Adrenal gland (tissue), 5 donors: Measurements from ENCODE around the gene MPZ.

ENCODE experiments used
- POLR2A ChIP-seq, 2 donors: fragments of 450-650 bp; IDR thresholded peaks; one replicate each; pipeline ENCODE4 v1.6.1; 2017; ENCODE audit warnings: antibody characterized with exemption in 2 of 2, mild to moderate bottlenecking in 2 of 2, moderate library complexity in 1 of 2
- TF ChIP-seq, protein P1 (sequence below), 6 experiments: fragments of 450-650 bp in 4 of 6; fragments of 200-600 bp in 2 of 6; sonication (generic) in 1 of 6; IDR thresholded peaks; 1 replicate in 5 of 6; 2 replicates in 1 of 6; pipeline versions ENCODE4 v1.5.1 to v1.8.0; 2016 to 2021; ENCODE audit warnings: antibody characterized with exemption in 6 of 6, mild to moderate bottlenecking in 2 of 6, moderate library complexity in 1 of 6
- donor health status: DM: no; HTN: no; CAD: no.

DNA sequence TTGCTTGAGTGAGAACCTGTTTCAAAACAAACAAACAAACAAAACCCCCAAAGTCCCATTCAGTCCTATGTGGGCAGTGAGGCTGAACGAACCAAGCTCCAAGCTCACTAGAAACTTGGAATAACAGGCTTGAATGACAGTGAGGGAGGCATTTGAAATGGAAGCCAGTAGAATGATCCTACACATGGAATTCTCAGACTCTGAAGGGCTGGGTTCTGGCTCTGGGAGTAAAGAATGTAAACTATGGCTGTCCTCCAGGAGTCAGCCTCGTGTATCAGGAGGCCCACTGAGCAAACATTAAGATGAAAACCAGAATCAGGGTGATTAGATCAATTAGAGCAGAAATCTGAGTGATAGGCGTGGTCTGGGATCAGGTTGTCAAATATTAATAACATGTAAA lies 36.4 kb downstream of the MPZ start:
- TF ChIP-seq, protein P1, sequence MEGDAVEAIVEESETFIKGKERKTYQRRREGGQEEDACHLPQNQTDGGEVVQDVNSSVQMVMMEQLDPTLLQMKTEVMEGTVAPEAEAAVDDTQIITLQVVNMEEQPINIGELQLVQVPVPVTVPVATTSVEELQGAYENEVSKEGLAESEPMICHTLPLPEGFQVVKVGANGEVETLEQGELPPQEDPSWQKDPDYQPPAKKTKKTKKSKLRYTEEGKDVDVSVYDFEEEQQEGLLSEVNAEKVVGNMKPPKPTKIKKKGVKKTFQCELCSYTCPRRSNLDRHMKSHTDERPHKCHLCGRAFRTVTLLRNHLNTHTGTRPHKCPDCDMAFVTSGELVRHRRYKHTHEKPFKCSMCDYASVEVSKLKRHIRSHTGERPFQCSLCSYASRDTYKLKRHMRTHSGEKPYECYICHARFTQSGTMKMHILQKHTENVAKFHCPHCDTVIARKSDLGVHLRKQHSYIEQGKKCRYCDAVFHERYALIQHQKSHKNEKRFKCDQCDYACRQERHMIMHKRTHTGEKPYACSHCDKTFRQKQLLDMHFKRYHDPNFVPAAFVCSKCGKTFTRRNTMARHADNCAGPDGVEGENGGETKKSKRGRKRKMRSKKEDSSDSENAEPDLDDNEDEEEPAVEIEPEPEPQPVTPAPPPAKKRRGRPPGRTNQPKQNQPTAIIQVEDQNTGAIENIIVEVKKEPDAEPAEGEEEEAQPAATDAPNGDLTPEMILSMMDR (IDR thresholded peaks at IDR 0.05): no peak
- TF ChIP-seq POLR2A (IDR thresholded peaks at IDR 0.05): no peak
